EH (cell line): Measurements from ENCODE around the gene ING4.
A peak's percentile ranks its signal among the peaks of the same experiment; 100 is the strongest.

Experiments used
- DNase-seq: peaks from one replicate; pipeline ENCODE4 v3.0.0-alpha.2; 2015; ENCODE audit warnings: low read depth

ING4 gene

GRCh38 chr12:6688543-6688998, 25.7 kb upstream of the ING4 start:
- peak; percentile 35 for DNase-seq

- DNase-seq: no peak
Measured at GRCh38 chr12:6685814-6686213, 22.9 kb upstream of the ING4 start.

GRCh38 chr12:6684609-6685008, 21.7 kb upstream of the ING4 start:
- DNase-seq: peak; percentile 49

DNA sequence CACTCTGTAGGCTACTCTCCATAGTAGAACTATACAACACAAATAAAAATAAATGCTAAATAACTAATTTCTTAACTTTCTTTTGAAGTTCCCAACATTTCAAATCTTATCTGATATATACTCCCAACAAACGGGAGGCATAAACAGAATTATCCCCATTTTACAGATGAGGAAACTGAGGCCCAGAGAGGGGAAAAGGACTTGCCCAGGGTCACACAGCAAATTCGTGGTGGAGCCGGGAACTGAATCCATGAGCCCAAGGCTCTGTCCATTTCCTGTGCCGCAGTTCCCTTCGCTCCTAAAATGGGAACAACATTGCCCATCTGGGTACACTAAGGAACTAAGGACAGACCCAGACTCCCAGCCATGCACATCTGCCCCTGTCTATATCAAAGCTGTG, 14.0 kb upstream of the ING4 start:
- DNase-seq: no peak

DNA sequence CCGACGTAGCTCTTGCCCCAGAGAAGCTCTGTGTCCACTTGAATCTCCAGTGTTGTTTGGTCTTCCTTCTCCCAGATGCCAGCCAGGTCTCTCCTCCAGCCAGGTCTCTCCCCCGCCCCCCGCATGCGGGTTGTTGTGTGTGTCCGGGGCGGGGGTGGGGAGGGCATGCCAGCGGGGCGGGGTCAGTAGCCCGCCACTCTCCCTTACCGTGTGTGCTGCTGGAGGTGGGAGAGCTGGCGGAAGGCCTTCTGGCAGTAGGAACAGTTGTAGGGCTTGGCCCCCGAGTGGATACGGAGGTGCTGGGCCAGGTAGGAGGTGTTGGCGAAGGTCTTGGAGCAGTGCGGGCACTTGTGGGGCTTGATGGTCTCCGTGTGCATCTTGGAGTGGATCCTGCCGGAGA, 9.2 kb upstream of the ING4 start:
- DNase-seq: no peak

DNA sequence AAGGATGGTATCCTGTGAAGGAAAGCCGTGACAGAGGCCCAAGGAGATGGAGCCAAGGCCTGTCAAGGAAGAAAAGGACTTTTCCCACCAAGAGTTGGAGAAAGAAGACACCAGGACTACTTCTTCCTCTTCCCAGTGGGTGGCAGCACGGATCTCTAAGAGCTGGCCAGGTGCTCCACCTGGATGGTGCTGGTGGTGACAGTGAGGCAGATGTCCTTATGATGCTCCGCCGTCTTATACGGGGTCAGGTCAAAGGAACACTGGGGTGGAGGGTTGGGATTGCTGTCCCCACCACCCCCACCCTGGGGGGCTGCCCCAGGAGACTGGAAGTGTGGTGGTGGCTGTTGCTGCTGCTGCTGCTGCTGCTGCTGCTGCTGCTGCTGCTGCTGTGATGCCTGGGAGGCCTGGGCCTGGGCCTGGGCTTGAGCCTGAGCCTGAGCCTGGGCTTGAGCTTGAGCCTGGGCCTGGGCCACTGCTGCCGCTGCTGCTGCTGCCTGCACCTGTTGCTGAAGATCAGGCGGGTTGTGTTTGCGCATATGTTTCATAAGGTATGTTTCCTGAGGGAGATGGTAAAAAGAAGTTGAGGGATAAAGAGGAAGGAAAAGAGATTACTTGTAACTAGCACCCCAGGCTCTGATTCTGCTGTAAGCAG, 4.8 kb upstream of the ING4 start:
- DNase-seq: no peak

GRCh38 chr12:6666211-6666610, 3.3 kb upstream of the ING4 start:
- DNase-seq: no peak

GRCh38 chr12:6664902-6665301, 2.0 kb upstream of the ING4 start:
- no peak for DNase-seq

DNA sequence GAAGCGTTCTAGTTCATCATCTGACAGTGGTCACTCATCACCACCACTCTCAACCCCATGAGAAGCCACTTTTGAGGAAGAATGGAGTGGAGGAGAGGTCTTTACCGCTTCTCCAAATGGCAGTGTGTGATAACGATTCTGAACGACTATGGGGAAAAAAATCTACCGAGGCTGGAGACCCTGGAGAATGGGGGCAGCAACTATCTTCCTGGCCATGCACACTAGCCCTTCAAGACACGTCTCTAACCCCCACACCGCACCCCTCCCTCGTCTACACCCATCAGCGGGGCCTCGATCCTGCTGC, 365 bp downstream of the ING4 start:
- no peak for DNase-seq

DNA sequence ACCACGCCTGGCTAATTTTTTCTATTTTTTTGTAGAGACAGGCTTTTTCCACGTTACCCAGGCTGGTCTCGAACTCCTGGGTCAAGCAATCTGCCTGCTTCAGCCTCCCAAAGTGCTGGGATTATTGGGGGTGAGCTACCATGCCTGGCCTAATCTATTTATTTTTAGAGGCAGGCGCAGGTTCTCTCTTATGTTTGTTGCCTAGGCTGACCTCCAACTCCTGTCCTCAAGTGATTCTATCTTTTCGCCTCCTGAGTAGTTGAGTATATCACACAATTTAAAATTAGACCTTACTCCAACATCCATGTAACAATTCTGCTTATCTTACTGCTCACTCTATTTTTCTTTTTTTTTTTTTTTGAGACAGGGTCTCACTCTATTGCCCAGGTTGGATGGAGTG, 8.9 kb downstream of the ING4 start:
- DNase-seq: no peak

GRCh38 chr12:6653342-6653741, 9.6 kb downstream of the ING4 start:
- no peak for DNase-seq

DNA sequence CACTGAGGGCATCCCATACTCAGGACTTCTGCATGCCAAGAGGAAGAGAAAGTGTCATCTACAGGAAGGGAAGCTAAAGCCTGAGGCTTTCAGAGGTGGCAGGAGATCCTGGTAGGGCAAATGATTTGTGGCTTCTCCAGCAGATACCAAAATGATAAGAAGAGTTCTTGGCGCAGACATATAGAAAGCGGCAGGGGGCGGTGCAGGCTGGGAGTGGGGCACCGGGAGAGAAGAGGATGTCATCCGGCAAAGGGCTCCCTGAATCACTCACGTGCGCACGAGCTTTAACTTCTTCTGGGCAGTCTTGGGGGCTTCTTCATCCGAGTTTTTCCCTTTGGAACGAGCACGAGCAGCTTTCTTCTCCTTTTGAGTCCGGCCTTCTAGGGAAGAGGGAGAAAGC, 10.5 kb downstream of the ING4 start:
- DNase-seq: no peak

- no peak for DNase-seq
Measured at GRCh38 chr12:6650832-6651231, 12.1 kb downstream of the ING4 start.

DNA sequence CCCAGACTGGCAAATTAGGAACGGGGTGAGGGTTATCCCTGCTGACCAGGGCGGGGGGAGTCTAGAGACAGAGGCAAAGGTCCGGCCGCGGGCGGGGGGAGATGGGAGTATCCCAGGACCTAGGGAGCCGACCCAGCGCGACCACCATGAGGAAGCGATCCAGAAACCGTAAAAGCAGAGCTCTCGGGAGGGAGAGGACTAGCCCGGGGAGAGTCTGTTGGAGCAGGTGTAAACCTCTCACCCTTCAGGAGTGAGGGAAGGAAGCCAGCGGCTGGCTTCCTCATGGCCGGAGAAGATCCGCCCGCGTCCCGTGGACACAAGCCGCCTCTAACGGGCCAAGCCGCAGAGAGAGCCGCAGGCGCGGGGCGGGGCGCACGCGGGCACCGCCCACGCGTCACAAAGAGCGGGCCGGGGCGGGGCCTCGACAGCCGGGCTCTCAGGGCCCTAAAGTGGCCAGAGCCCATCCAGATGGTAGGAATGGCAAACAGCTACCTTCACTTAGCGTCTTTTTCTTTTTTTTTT, 15.8 kb downstream of the ING4 start, which contains the start of gene ACRBP:
Gene ACRBP, minus strand, starts transcription at position 350 of the 522 bp plus-strand sequence. Its CDS starts 66 bp downstream, at position 284.
- DNase-seq: peak; percentile 76

DNA sequence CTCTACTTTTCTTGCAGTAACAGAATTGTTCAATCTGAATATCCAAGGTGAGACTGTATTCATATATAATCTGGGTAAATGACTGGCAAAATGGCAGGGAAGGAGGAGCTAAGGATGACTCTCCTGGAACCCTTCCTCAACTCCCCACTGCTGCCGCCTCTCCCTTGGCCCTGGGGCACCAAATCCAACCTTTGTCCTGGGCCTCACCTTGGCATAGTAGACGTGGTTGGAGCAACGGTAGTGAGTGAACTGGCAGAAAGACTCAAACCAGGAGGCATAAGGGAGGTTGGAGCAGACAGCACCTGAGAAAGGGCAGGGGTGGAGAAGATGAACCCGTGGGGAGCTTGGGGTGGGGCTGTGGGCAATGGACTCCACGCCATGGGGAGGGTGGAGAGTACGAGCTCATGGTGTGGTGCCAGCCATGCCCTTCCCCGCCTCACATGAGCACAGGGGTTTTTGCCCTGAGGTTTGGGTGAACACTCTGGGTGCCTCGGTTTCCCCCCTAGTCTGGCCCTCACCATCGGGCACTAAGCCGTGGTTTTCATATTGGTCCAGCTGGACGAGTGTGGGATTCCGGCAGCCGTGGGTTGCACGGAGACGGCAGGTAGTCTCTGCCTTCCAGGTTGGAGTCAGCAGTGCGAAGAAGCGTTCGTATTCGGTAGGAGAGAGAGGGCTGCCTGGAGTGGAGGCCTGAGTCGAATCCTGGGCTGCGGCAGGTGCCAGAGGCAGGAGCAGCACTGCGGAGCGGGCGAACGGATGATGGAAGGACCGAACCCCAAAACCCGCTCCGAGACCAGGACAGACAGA, 16.4 kb downstream of the ING4 start:
- no peak for DNase-seq

GRCh38 chr12:6644903-6645302, 18.0 kb downstream of the ING4 start:
- DNase-seq: peak; percentile 29

GRCh38 chr12:6644257-6644596, 18.7 kb downstream of the ING4 start:
- DNase-seq: no peak

DNA sequence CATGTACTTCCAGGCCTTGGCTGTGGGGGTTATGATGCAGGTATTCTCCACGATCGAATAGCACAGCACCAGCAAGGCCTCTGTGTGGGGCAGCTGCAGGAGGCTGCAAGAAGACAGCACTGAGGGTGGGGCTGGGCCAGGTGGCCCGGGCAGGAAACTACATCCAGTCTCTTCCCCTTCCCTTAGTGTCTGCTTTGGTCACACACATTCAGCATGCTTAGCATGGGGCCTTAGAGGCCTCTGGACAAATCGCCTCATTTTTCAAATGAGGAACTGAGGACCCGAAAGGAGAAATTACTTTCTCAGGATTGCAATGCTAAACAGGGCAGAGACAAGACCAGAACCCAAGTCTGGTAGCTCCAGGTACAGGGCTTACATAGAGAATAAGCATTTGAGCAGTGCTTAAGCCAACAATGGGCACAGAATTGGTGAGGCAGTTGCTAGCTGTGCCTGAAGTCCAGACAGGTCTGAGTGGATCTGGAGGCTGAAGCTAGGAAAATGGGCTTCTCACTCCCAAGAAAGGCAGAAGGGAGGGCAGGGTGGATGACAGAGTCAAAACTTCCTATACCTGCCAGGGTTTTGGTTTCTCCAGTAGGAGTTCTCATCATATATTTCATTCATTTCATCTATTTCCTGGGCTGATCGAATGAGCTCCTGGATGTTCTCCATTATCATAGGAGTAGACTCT, 19.2 kb downstream of the ING4 start:
- no peak for DNase-seq

GRCh38 chr12:6641131-6641530, 21.8 kb downstream of the ING4 start:
- DNase-seq: no peak

DNA sequence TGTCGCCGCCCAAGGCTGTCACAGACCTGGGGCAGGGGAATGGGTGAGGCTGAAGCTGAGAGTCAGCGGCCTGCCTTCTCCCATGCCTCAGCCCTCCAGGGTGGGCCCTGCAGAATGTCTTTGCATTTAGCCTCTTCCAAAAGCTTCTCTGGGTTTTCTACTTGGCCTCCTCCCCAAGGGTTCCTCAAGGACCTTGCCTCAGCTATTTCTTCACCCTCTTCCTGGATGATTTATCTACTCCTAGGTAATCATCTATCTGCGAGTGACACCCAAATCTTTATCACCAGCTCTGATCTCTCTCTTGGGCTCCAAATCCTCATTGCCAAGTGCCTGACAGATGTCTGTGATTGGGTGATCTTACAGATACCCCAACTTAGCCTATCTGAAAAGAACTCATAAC, 22.4 kb downstream of the ING4 start:
- no peak for DNase-seq

DNA sequence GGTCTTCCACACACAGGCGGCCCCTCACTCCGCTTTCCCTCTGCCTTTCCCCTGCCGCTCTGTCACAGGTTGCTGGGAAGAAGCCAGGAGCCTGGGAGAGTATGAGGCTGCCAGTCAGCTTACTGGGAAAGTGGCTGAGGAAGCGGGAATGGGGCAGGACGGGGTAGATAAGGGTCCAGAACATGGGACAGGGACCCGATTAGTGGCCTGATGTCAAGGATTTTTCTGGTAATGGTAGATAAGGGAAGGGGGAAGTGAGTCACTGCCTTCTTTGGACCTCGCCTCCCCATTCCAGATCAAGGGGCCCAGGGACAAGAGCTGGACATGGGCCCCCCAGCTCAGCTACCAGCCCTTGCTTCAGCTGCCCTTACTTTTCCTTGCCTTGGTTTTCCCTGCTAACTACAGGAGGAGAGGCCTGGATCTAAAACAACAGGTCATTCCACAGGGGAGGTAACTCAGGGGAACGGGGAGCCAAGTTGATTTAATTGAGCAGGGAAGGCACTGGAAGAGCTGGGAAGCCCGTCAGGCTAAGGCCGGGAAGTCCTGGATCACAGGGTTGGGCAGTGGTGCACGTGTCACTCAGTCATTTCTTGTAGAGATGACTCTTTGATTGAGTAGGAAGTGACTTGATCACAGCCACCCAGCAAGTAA, 23.6 kb downstream of the ING4 start:
- no peak for DNase-seq

GRCh38 chr12:6638305-6638704, 24.6 kb downstream of the ING4 start:
- no peak for DNase-seq
